Karpas-422 (cell line): Measurements from ENCODE around the gene NTM. TPM values are rescaled to one million over a fixed set of nuclear protein-coding genes. Genes with fewer than 3 reads are reported as not detected.

Experiments used
- DNase-seq: peaks from one replicate; pipeline ENCODE4 v3.0.0-alpha.2; 2015
- H2AFZ ChIP-seq: fragments of 200-600 bp; sonication (generic); 2 replicates; pipeline ENCODE4 v1.6.1; 2014; ENCODE audit warnings: antibody characterized with exemption, low read length, mixed read lengths
- H3K27ac ChIP-seq: fragments of 200-600 bp; sonication (generic); 2 replicates; pipeline ENCODE4 v1.5.1; 2014; ENCODE audit warnings: mild to moderate bottlenecking, low read length, moderate library complexity
- H3K27me3 ChIP-seq: fragments of 200-600 bp; sonication (generic); 2 replicates; pipeline ENCODE4 v1.6.1; 2014; ENCODE audit warnings: low read length, mixed read lengths
- H3K36me3 ChIP-seq: fragments of 200-600 bp; sonication (generic); 2 replicates; pipeline ENCODE4 v1.6.1; 2014; ENCODE audit warnings: low read length, mixed read lengths; ENCODE audit not compliant: insufficient read depth
- H3K4me1 ChIP-seq: fragments of 200-600 bp; sonication (generic); 2 replicates; pipeline ENCODE4 v1.6.1; 2014; ENCODE audit warnings: mild to moderate bottlenecking, low read length, mixed read lengths
- H3K4me2 ChIP-seq: fragments of 200-600 bp; sonication (generic); 2 replicates; pipeline ENCODE4 v1.6.1; 2014; ENCODE audit warnings: low read length, low read depth, mild to moderate bottlenecking; ENCODE audit not compliant: poor library complexity, severe bottlenecking
- H3K4me3 ChIP-seq: fragments of 200-600 bp; sonication (generic); 2 replicates; pipeline ENCODE4 v1.5.1; 2014; ENCODE audit warnings: mild to moderate bottlenecking, antibody characterized with exemption, low read length, mixed read lengths
- H3K79me2 ChIP-seq: fragments of 200-600 bp; sonication (generic); 2 replicates; pipeline ENCODE4 v1.6.1; 2014; ENCODE audit warnings: mild to moderate bottlenecking, low read length, mixed read lengths
- H3K9ac ChIP-seq: fragments of 200-600 bp; sonication (generic); 2 replicates; pipeline ENCODE4 v1.6.0; 2014; ENCODE audit warnings: low read length
- H3K9me2 ChIP-seq: fragments of 200-600 bp; sonication (generic), shearing (Covaris generic); replicated peaks from 2 replicates; pipeline ENCODE4 v1.6.0; 2014; ENCODE audit warnings: mild to moderate bottlenecking, low read length, moderate library complexity; ENCODE audit not compliant: insufficient read depth
- H3K9me3 ChIP-seq: fragments of 300-700, 200-600 bp; sonication (generic); 2 replicates; pipeline ENCODE4 v1.6.1; 2014; ENCODE audit warnings: low read length, mixed read lengths
- H4K20me1 ChIP-seq: fragments of 200-600 bp; sonication (generic); 2 replicates; pipeline ENCODE4 v1.6.1; 2014; ENCODE audit warnings: mild to moderate bottlenecking, antibody characterized with exemption, low read length, low read depth; ENCODE audit not compliant: insufficient read depth
- total RNA-seq: library from RNA; depleted of rRNA; stranded (reverse); fragments of >200 nt; shearing (Covaris generic); gene quantifications from 2 replicates; pipeline ENCODE4 v1.2.3, GENCODE V29; 2014; ENCODE audit warnings: low replicate concordance

Gene NTM
- total RNA-seq, 1 experiment from 2014 or later: not detected

DNA sequence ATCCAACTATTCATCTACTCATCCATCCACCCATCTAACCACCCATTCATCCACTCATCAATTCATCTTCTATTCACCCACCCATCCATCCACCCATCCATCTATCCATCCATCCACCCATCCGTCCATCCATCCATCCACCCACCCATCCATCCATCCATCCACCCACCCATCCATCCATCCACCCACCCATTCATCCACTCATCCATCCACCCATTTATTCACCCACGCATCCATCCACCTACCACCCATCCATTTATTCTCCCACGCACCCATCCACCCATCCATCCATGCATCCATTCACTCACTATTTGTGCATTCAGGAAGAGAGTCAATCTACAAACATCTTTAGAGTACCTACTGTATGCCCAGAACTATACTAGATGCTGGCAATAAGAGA lies 482.3 kb downstream of the NTM start:
- no peaks in the 10 kb centered on the region for H3K4me1 ChIP-seq
- H3K9me2 ChIP-seq: no peaks in the 10 kb centered on the region
- no peak overlapping the region for H3K27ac ChIP-seq
- H3K27me3 ChIP-seq: no peaks in the 10 kb centered on the region
- H4K20me1 ChIP-seq: no peaks in the 10 kb centered on the region
- H3K4me3 ChIP-seq: no peak overlapping the region
- H2AFZ ChIP-seq: no peak overlapping the region
- DNase-seq: no peak
- no peak overlapping the region for H3K9ac ChIP-seq
- H3K9me3 ChIP-seq: no peaks in the 10 kb centered on the region
- no peak overlapping the region for H3K4me2 ChIP-seq
- no peaks in the 10 kb centered on the region for H3K79me2 ChIP-seq
- H3K36me3 ChIP-seq: no peaks in the 10 kb centered on the region

- Histone ChIP-seq H3K79me2 (no peaks in the 10 kb centered on the region), H3K36me3 (no peaks in the 10 kb centered on the region), H3K4me3 (no peak overlapping the region), H3K27me3 (no peaks in the 10 kb centered on the region), H3K4me1 (no peaks in the 10 kb centered on the region), H3K27ac (no peak overlapping the region), H4K20me1 (no peaks in the 10 kb centered on the region), H3K9ac (no peak overlapping the region), H2AFZ (no peak overlapping the region), H3K9me3 (no peaks in the 10 kb centered on the region), H3K4me2 (no peak overlapping the region), H3K9me2 (no peaks in the 10 kb centered on the region)
- DNase-seq: no peak
These were observed 484.0 kb downstream of the NTM start for GRCh38 chr11:131854391-131854790.

DNA sequence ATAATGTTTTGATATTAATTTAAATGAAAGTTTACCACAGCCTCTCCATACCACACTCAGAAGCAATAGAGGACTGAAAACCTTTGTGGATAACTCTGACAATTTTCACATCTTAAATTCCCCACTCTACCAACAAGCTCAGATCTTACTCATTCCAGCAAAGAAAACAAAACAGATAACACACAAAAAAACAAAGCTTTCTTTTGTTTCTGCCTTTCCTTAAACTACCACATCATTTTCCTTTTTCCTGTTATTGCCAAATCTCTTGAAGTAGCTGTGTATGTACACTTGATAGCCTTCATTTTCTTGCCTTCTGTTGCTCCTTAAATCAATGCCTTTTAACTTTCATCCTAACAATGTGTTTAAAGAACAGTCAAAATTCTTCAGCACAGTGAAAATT lies 484.9 kb downstream of the NTM start:
- H3K27ac ChIP-seq: no peak overlapping the region
- no peaks in the 10 kb centered on the region for H3K9me2 ChIP-seq
- H3K4me2 ChIP-seq: no peak overlapping the region
- H3K9ac ChIP-seq: no peak overlapping the region
- no peaks in the 10 kb centered on the region for H3K27me3 ChIP-seq
- H3K9me3 ChIP-seq: no peaks in the 10 kb centered on the region
- H3K4me3 ChIP-seq: no peak overlapping the region
- no peaks in the 10 kb centered on the region for H3K4me1 ChIP-seq
- H4K20me1 ChIP-seq: no peaks in the 10 kb centered on the region
- H2AFZ ChIP-seq: no peak overlapping the region
- no peaks in the 10 kb centered on the region for H3K79me2 ChIP-seq
- no peak for DNase-seq
- H3K36me3 ChIP-seq: no peaks in the 10 kb centered on the region

- Histone ChIP-seq H4K20me1 (no peaks in the 10 kb centered on the region), H3K79me2 (no peaks in the 10 kb centered on the region), H3K36me3 (no peaks in the 10 kb centered on the region), H3K27ac (no peak overlapping the region), H3K9ac (no peak overlapping the region), H3K4me1 (no peaks in the 10 kb centered on the region), H2AFZ (no peak overlapping the region), H3K4me3 (no peak overlapping the region), H3K27me3 (no peaks in the 10 kb centered on the region), H3K9me3 (no peaks in the 10 kb centered on the region), H3K4me2 (no peak overlapping the region), H3K9me2 (no peaks in the 10 kb centered on the region)
- no peak for DNase-seq
These were observed 486.8 kb downstream of the NTM start for GRCh38 chr11:131857246-131857645.

- no peak for DNase-seq
- Histone ChIP-seq H3K9ac (no peak overlapping the region), H4K20me1 (no peaks in the 10 kb centered on the region), H3K4me1 (no peaks in the 10 kb centered on the region), H3K9me3 (no peaks in the 10 kb centered on the region), H3K4me3 (no peak overlapping the region), H3K4me2 (no peak overlapping the region), H3K36me3 (no peaks in the 10 kb centered on the region), H3K27ac (no peak overlapping the region), H3K9me2 (no peaks in the 10 kb centered on the region), H3K27me3 (no peaks in the 10 kb centered on the region), H3K79me2 (no peaks in the 10 kb centered on the region), H2AFZ (no peak overlapping the region)
These were observed 488.1 kb downstream of the NTM start for GRCh38 chr11:131858505-131858904.

DNA sequence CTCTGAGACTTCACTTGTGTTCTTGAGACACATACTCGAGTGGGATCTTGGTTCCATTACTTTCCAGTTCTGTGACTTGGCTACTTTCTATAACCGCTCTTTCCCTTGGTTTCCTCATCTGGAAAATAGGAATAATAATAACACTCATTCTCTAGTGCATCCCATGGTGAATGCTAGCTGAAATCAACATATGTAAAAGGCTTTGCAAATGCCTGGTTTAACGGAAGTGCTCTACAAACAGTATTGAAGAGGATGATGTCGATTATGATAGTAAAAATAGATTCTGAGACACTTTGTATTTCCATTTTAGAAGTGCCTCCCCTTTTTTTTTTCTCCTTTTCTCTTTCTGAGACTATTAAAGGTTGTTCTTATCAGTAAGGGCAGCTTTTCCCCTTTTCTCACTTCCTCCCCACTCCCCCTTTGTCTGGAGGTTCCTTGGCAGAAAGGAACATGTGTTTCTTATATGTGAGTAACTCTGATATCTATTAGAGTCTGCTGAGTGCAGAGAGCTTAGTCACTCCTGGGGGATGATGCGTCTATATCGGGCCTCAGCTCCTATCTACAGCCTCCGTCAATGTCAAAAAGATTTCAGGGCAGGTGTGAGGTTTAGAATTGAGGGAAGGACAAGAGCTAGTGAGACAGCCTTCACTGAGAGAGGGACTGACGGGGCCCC lies 489.3 kb downstream of the NTM start:
- H3K4me2 ChIP-seq: no peak overlapping the region

DNA sequence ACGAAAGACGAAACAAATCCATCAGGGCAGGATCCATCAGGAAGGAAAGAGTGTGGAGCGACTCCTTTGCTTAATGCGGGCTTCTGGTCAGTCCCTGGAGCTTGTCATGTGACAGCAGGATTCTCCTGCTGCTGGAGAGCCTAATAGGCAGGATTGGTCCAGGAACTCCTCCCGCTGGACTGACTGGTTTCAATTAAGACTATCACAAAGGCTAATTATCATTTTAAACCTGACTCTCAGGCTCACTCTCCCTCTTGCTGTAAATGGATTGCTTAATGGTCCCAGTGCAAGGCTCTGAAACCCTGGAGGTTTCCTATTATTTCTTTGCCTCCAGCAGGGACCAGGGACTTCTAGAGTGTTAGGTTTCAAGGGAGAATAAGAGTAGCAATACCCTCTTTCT lies 493.8 kb downstream of the NTM start:
- H3K4me1 ChIP-seq: no peaks in the 10 kb centered on the region
- H3K9me3 ChIP-seq: no peaks in the 10 kb centered on the region
- H3K36me3 ChIP-seq: no peaks in the 10 kb centered on the region
- DNase-seq: no peak
- no peaks in the 10 kb centered on the region for H4K20me1 ChIP-seq
- no peaks in the 10 kb centered on the region for H3K27me3 ChIP-seq
- H3K9ac ChIP-seq: no peak overlapping the region
- H3K27ac ChIP-seq: no peak overlapping the region
- H3K9me2 ChIP-seq: no peaks in the 10 kb centered on the region
- no peaks in the 10 kb centered on the region for H3K79me2 ChIP-seq
- no peak overlapping the region for H3K4me3 ChIP-seq
- H3K4me2 ChIP-seq: no peak overlapping the region
- no peak overlapping the region for H2AFZ ChIP-seq

More for the DNA sequence above, 489.3 kb downstream of the NTM start:
- no peaks in the 10 kb centered on the region for H3K27me3 ChIP-seq
- H2AFZ ChIP-seq: no peak overlapping the region
- no peaks in the 10 kb centered on the region for H3K79me2 ChIP-seq
- no peak for DNase-seq
- no peak overlapping the region for H3K27ac ChIP-seq
- no peaks in the 10 kb centered on the region for H3K9me2 ChIP-seq
- H3K36me3 ChIP-seq: no peaks in the 10 kb centered on the region
- no peaks in the 10 kb centered on the region for H3K4me1 ChIP-seq
- no peaks in the 10 kb centered on the region for H4K20me1 ChIP-seq
- H3K9ac ChIP-seq: no peak overlapping the region
- H3K9me3 ChIP-seq: no peaks in the 10 kb centered on the region
- no peak overlapping the region for H3K4me3 ChIP-seq

- no peak for DNase-seq
- Histone ChIP-seq H3K9ac (no peak overlapping the region), H3K36me3 (no peaks in the 10 kb centered on the region), H3K4me2 (no peak overlapping the region), H3K79me2 (no peaks in the 10 kb centered on the region), H3K9me3 (no peaks in the 10 kb centered on the region), H3K27ac (no peak overlapping the region), H3K9me2 (no peaks in the 10 kb centered on the region), H3K4me3 (no peak overlapping the region), H4K20me1 (no peaks in the 10 kb centered on the region), H2AFZ (no peak overlapping the region), H3K4me1 (no peaks in the 10 kb centered on the region), H3K27me3 (no peaks in the 10 kb centered on the region)
These were observed 495.4 kb downstream of the NTM start for GRCh38 chr11:131865860-131866259.
